ENCODE measurements around the gene REV3L. TPM values are rescaled to one million over a fixed set of nuclear protein-coding genes. Genes with fewer than 3 reads are reported as not detected.

Gene REV3L
- total and polyA plus RNA-seq, 2 of the 8 experiments (the other 6 are each of a cell fraction or from before 2014, with no cell fraction given): 2.1 to 6.6 TPM

DNA sequence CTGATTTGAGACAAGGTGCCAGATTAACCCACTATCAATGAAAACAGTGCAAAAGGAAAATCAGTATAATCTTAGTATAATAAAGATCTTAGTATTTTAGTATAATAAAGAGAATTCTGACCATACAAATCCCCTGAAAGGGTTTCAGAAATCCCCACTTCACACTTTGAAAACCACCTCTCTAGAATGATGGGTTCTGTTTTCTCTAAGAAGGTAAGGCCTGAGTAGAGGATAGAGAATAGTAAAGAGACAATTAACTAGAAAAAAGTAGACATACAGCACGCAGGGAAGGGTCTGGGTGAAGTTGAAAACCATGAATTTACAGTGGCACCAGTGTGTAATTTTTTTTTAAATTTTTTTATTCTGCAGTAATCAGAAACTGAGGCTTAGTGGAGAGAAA is 73.6 kb downstream of the REV3L start (continued):
- no peak for TF ChIP-seq JUND (IDR thresholded peaks at IDR 0.05; ENCODE audit: low read length)
- no peak for TF ChIP-seq NANOG (IDR thresholded peaks at IDR 0.05; ENCODE audit: insufficient read depth, low read depth, low read length, poor library complexity, severe bottlenecking)
- TF ChIP-seq CBX5 (IDR thresholded peaks at IDR 0.05; ENCODE audit: low read depth, low read length): no peak
- TF ChIP-seq TAF1 (IDR thresholded peaks at IDR 0.05; ENCODE audit: low read depth, low read length): no peak

All from H1 (cell line).